Smooth muscle cell of the coronary artery (primary cell): ENCODE data around the gene CDK9. TPM values are rescaled to one million over a fixed set of nuclear protein-coding genes. Genes with fewer than 3 reads are reported as not detected.

Experiments used
- total RNA-seq: library from RNA; depleted of rRNA; stranded (reverse); fragments of >200 nt; gene quantifications from 2 replicates; pipeline ENCODE4 v1.2.3, GENCODE V29; 2014; ENCODE audit warnings: low replicate concordance

The CDK9 gene
- total RNA-seq = 41.5 and 66.2 TPM in 2 replicates

GRCh38 chr9:127785933-127786772 lies at the start of gene CDK9:
Gene CDK9, plus strand, starts transcription at chr9:127786034. Its CDS starts 115 bp downstream, at chr9:127786149.

GRCh38 chr9:127778280-127779135 lies 7.3 kb upstream of the CDK9 start, which contains the start of gene SH2D3C:
Gene SH2D3C, minus strand, starts transcription at chr9:127778666. Its CDS starts 39 bp downstream, at chr9:127778627.

GRCh38 chr9:127802576-127803443 lies 17.0 kb downstream of the CDK9 start, which contains the start of gene FPGS:
Gene FPGS, plus strand, starts transcription at chr9:127802882. Its CDS starts 43 bp downstream, at chr9:127802925.

Other genes starting within 250 kb of the CDK9 start
- gene STXBP1, start 173.8 kb upstream of the CDK9 start, total RNA-seq = 10.8 and 22.6 TPM in 2 replicates
- under 0.01 TPM in 1 of 2 replicates, not detected in the other for gene CFAP157, start 79.0 kb upstream of the CDK9 start, total RNA-seq
- 13.7 and 41.3 TPM in 2 replicates for gene PTRH1, start 70.4 kb upstream of the CDK9 start, total RNA-seq
- under 0.01 TPM in 1 of 2 replicates, not detected in the other for gene TTC16, start 70.0 kb upstream of the CDK9 start, total RNA-seq
- 2.0 and 2.8 TPM in 2 replicates for gene TOR2A, start 50.7 kb upstream of the CDK9 start, total RNA-seq
- gene SH2D3C, start 7.4 kb upstream of the CDK9 start, total RNA-seq = 0.08 and 0.94 TPM in 2 replicates
- 82.5 and 90.2 TPM in 2 replicates for gene FPGS, start 16.8 kb downstream of the CDK9 start, total RNA-seq
- gene ENG, start 68.6 kb downstream of the CDK9 start, total RNA-seq = 10.4 and 33.5 TPM in 2 replicates
- 53.7 and 86.7 TPM in 2 replicates for gene AK1, start 91.6 kb downstream of the CDK9 start, total RNA-seq
- 32.0 and 79.7 TPM in 2 replicates for gene ST6GALNAC6, start 113.6 kb downstream of the CDK9 start, total RNA-seq
- 22.9 and 44.7 TPM in 2 replicates for gene ST6GALNAC4, start 131.0 kb downstream of the CDK9 start, total RNA-seq
- gene PIP5KL1, start 144.7 kb downstream of the CDK9 start, total RNA-seq = 0.45 and 0.94 TPM in 2 replicates
- 7.1 and 8.6 TPM in 2 replicates for gene DPM2, start 151.8 kb downstream of the CDK9 start, total RNA-seq
- gene EEIG1, start 195.0 kb downstream of the CDK9 start, total RNA-seq = 4.7 and 5.9 TPM in 2 replicates